Endothelial cell of umbilical vein (primary cell): ENCODE data around the gene IL9. TPM values are rescaled to one million over a fixed set of nuclear protein-coding genes. Genes with fewer than 3 reads are reported as not detected.

Source experiments
- BruUV-seq: library from RNA; stranded (reverse); fragments of 400-500 nt; replicated peaks from 2 replicates; lab custom pipeline; 2021; lab: Mats Ljungman, UMichigan
- CTCF ChIA-PET: fragments of 300-600, 350-600 bp; sonication (Branson Sonifier 250); formaldehyde crosslinking; loops from one replicate; lab custom pipeline; 2021; ENCODE audit warnings: antibody characterized with exemption, inconsistent platforms; lab: Charles Lee
- POLR2A ChIA-PET: fragments of 300-600, 350-600 bp; sonication (Branson Sonifier 250); formaldehyde crosslinking; loops from one replicate; lab custom pipeline; 2021; ENCODE audit warnings: antibody characterized with exemption, inconsistent platforms; lab: Charles Lee
- DNase-seq: peaks from one replicate; pipeline ENCODE4 v3.0.0-alpha.2; 2011; ENCODE audit warnings: low read depth, low spot score
- FAIRE-seq: peaks from 2 replicates; lab custom pipeline; 2011; peaks lifted over from hg19 to GRCh38; lab: Jason Lieb, UNC
- H2AFZ ChIP-seq: 2 replicates; pipeline ENCODE4 v1.6.0; 2012; ENCODE audit warnings: low read depth, low read length, control low read depth, inconsistent platforms
- H3K27ac ChIP-seq: 2 replicates; pipeline ENCODE4 v1.5.1; 2011; ENCODE audit warnings: low read depth, mild to moderate bottlenecking, control low read depth, low read length, moderate library complexity; ENCODE audit not compliant: insufficient read depth
- H3K27me3 ChIP-seq, 2 experiments: 2 replicates each; pipeline versions ENCODE4 v1.6.0 to v1.6.1; 2011; ENCODE audit warnings: low read length in 2 of 2, mixed read lengths in 1 of 2; ENCODE audit not compliant: control insufficient read depth in 2 of 2, insufficient read depth in 2 of 2
- H3K36me3 ChIP-seq, 2 experiments: 2 replicates in 1 of 2; 3 replicates in 1 of 2; pipeline ENCODE4 v1.5.1; 2011; ENCODE audit warnings: low read length in 2 of 2, mild to moderate bottlenecking in 1 of 2, moderate library complexity in 1 of 2; ENCODE audit not compliant: control insufficient read depth in 2 of 2, insufficient read depth in 2 of 2; ENCODE audit errors: extremely low read depth in 1 of 2
- H3K4me1 ChIP-seq: 3 replicates; pipeline ENCODE4 v1.5.1; 2011; ENCODE audit warnings: mild to moderate bottlenecking, low read length; ENCODE audit not compliant: control insufficient read depth, insufficient read depth; ENCODE audit errors: extremely low read depth
- H3K4me2 ChIP-seq: 2 replicates; pipeline ENCODE4 v1.6.1; 2011; ENCODE audit warnings: low read length, control low read depth, mixed read lengths; ENCODE audit not compliant: insufficient read depth
- H3K4me3 ChIP-seq, 3 experiments: fragments of 200-600 bp in 1 of 3; sonication (generic), shearing (Covaris generic) in 1 of 3; replicated peaks in 1 of 3; 2 replicates each; pipeline ENCODE4 v1.5.1; 2011 to 2016; ENCODE audit warnings: control low read depth in 3 of 3, low read length in 3 of 3, mild to moderate bottlenecking in 2 of 3, inconsistent platforms in 1 of 3, low read depth in 1 of 3, moderate library complexity in 1 of 3; ENCODE audit not compliant: insufficient read depth in 1 of 3
- H3K79me2 ChIP-seq: 2 replicates; pipeline ENCODE4 v1.6.0; 2012; ENCODE audit warnings: low read length, inconsistent platforms; ENCODE audit not compliant: control insufficient read depth, insufficient read depth
- H3K9ac ChIP-seq: replicated peaks from 2 replicates; pipeline ENCODE3; 2011; ENCODE audit warnings: low read length, control low read depth; ENCODE audit not compliant: insufficient read depth; ENCODE audit errors: extremely low read depth
- H3K9me1 ChIP-seq: replicated peaks from 3 replicates; pipeline ENCODE4 v1.6.0; 2011; ENCODE audit warnings: mild to moderate bottlenecking, low read length; ENCODE audit not compliant: control insufficient read depth, insufficient read depth; ENCODE audit errors: extremely low read depth
- H3K9me3 ChIP-seq: replicated peaks from 2 replicates; pipeline ENCODE4 v1.5.1; 2012; ENCODE audit warnings: low read length, inconsistent platforms; ENCODE audit not compliant: control insufficient read depth, insufficient read depth
- H4K20me1 ChIP-seq: replicated peaks from 2 replicates; pipeline ENCODE3; 2011; ENCODE audit warnings: mild to moderate bottlenecking, low read length; ENCODE audit not compliant: control insufficient read depth, insufficient read depth; ENCODE audit errors: extremely low read depth
- EZH2 ChIP-seq: IDR thresholded peaks from 2 replicates; pipeline ENCODE4 v1.6.1; 2012; ENCODE audit warnings: borderline replicate concordance, low read depth, mild to moderate bottlenecking, moderate library complexity, low read length, inconsistent platforms; ENCODE audit not compliant: severe bottlenecking
- FOS ChIP-seq: IDR thresholded peaks from 2 replicates; pipeline ENCODE4 v1.6.1; 2011; ENCODE audit warnings: mild to moderate bottlenecking, low read length, moderate library complexity, borderline replicate concordance; ENCODE audit not compliant: insufficient read depth
- GATA2 ChIP-seq: IDR thresholded peaks from 2 replicates; pipeline ENCODE4 v1.7.0; 2011; ENCODE audit warnings: low read depth, mild to moderate bottlenecking, moderate library complexity, mixed read lengths, low read length; ENCODE audit not compliant: insufficient read length, insufficient read depth
- JUN ChIP-seq: IDR thresholded peaks from 2 replicates; pipeline ENCODE4 v1.6.1; 2011; ENCODE audit warnings: borderline replicate concordance, low read depth; ENCODE audit not compliant: insufficient read length, insufficient read depth
- MYC ChIP-seq: IDR thresholded peaks from one replicate; pipeline ENCODE4 v1.6.1; 2011; ENCODE audit warnings: mild to moderate bottlenecking, low read depth, low read length
- POLR2A ChIP-seq: IDR thresholded peaks from 2 replicates; pipeline ENCODE4 v1.6.1; 2012; ENCODE audit warnings: low read depth, mild to moderate bottlenecking, control low read depth, low read length
- POLR2AphosphoS5 ChIP-seq: IDR thresholded peaks from 2 replicates; pipeline ENCODE4 v1.6.1; 2012; ENCODE audit warnings: low read depth, mild to moderate bottlenecking, control low read depth, low read length, moderate library complexity; ENCODE audit not compliant: insufficient read depth
- dilution Hi-C: fragments of 300-500 bp; cut with MboI; formaldehyde crosslinking; loops from one replicate; pipeline ENCODE4 v1.15.0; 2019; ENCODE audit warnings: low sequenced_read_pairs; ENCODE audit not compliant: extremely low pct_ligation_motif_present
- intact Hi-C: fragments of 100-400 bp; cut with micrococcal nuclease; formaldehyde crosslinking; loops from one replicate; pipeline ENCODE4 v1.10.0; 2022
- polyA plus RNA-seq, 4 experiments: library from polyadenylated mRNA; depleted of rRNA in 3 of 4; stranded (reverse) in 3 of 4; unstranded in 1 of 4; fragments of >200 nt; gene quantifications; 2 replicates each; pipeline versions ENCODE4 v1.2.1 to v1.2.3, GENCODE V29; 2011 to 2012; ENCODE audit warnings: missing spikeins in 1 of 4
- total RNA-seq: library from RNA; stranded (reverse); gene quantifications from 2 replicates; pipeline ENCODE4 v1.2.3, GENCODE V29; 2021
- TF ChIP-seq, protein P1 (sequence below): IDR thresholded peaks from 2 replicates; pipeline ENCODE4 v1.6.1; 2011; ENCODE audit not compliant: insufficient read depth, insufficient read length
- TF ChIP-seq, protein P2 (sequence below), 2 donors: IDR thresholded peaks; 1 replicate in 1 of 2; 2 replicates in 1 of 2; pipeline ENCODE4 v1.5.1; 2011; ENCODE audit warnings: low read length in 2 of 2, mild to moderate bottlenecking in 2 of 2, moderate library complexity in 2 of 2, control low read depth in 1 of 2, inconsistent platforms in 1 of 2, low read depth in 1 of 2; ENCODE audit not compliant: insufficient read depth in 1 of 2; ENCODE audit errors: extremely low read depth in 1 of 2

The IL9 gene
- total and polyA plus RNA-seq, 2 donors (not counting 3 experiments of a cell fraction or from before 2014, with no cell fraction given): not detected

DNA sequence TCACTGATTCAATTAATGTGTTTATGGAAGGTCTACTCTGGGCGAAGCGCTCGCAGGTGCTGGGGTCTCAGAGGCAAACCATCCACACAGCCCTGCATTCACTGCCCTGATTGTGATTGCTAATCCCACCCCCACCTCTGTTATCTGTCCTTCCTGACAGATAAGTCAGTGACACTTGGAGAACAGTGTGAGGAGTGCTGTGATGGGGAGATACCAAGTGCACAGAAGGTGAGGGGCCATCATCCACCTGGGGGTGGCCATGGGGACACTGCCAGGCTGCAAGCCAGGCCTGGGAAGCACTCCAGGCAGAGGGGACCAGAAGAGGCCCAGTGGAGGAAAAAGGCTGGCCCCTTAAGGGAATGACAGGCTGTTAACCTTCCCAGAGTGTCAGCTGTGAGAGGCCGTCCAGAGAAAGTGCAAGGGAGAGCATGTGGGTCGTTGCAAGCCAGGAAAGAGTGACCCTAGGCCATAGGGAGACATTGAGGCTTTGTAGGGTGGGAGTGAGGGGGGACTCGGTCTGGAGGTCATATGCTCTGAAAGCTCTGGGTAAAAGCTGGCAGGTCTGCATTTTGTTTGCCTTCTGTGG, 18.0 kb downstream of the IL9 start:
- no peak for DNase-seq
- H3K9me3 ChIP-seq: no peaks in the 10 kb centered on the region
- dilution Hi-C loops (no loop called here), intact Hi-C loops (no loop called here)
- H3K36me3 ChIP-seq: no peaks in the 10 kb centered on the region
- no peaks in the 10 kb centered on the region for H4K20me1 ChIP-seq
- no peaks in the 10 kb centered on the region for H3K4me1 ChIP-seq
- FAIRE-seq: no peak
- H3K4me3 ChIP-seq: no peak overlapping the region
- H3K79me2 ChIP-seq: no peaks in the 10 kb centered on the region
- H3K27me3 ChIP-seq: peaks cover 0 to 3% of the 10 kb centered on the region in 2 experiments
- BruUV-seq: no TSS peak
- ChIA-PET POLR2A (no interaction called here), CTCF (no interaction called here)
- no peaks in the 10 kb centered on the region for H3K9me1 ChIP-seq
- H3K27ac ChIP-seq: no peak overlapping the region
- TF ChIP-seq, protein P1, sequence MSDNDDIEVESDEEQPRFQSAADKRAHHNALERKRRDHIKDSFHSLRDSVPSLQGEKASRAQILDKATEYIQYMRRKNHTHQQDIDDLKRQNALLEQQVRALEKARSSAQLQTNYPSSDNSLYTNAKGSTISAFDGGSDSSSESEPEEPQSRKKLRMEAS: no peak
- no peak for TF ChIP-seq POLR2A
- no peak for TF ChIP-seq MYC
- no peak for TF ChIP-seq GATA2
- H3K9ac ChIP-seq: no peak overlapping the region
- no peak overlapping the region for H2AFZ ChIP-seq
- H3K4me2 ChIP-seq: no peak overlapping the region

DNA sequence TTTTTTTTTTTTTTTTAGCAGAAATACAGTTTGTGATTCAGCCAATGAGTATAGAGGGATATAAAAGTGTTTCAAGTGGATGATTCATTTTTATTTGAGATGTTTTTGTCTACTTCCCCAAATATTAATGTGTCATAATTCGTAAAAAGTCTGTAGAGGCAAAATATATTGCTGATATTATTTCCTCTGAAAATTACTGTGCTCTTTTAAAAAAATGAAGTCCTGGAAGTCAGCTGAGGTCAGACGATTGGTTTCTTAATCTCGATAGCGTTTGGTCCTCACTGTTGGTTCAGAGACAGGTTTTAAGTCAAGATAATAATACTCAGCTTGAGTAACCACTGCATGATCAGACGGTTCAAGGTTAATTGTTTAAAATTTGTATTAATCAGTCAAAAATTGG, 19.5 kb downstream of the IL9 start:
- H3K36me3 ChIP-seq: no peaks in the 10 kb centered on the region
- H3K9me3 ChIP-seq: no peaks in the 10 kb centered on the region
- ChIA-PET CTCF (interaction anchor here (1.9 kb wide), 1 partner anchor 69 kb away, joined by 6 read pairs; no protein-coding TSS in a partner anchor), POLR2A (no interaction called here)
- no peak overlapping the region for H3K4me3 ChIP-seq
- H3K27me3 ChIP-seq: no peaks in the 10 kb centered on the region
- no peak overlapping the region for H3K9ac ChIP-seq
- no peaks in the 10 kb centered on the region for H3K79me2 ChIP-seq
- no peak for FAIRE-seq
- intact Hi-C loops: no loop called here
- H3K4me2 ChIP-seq: no peak overlapping the region
- no peaks in the 10 kb centered on the region for H4K20me1 ChIP-seq
- no peak for TF ChIP-seq GATA2
- no peak for TF ChIP-seq POLR2AphosphoS5
- no peak for TF ChIP-seq FOS
- no peak for TF ChIP-seq MYC
- no peak for TF ChIP-seq JUN
- TF ChIP-seq EZH2: no peak
- TF ChIP-seq, protein P2, sequence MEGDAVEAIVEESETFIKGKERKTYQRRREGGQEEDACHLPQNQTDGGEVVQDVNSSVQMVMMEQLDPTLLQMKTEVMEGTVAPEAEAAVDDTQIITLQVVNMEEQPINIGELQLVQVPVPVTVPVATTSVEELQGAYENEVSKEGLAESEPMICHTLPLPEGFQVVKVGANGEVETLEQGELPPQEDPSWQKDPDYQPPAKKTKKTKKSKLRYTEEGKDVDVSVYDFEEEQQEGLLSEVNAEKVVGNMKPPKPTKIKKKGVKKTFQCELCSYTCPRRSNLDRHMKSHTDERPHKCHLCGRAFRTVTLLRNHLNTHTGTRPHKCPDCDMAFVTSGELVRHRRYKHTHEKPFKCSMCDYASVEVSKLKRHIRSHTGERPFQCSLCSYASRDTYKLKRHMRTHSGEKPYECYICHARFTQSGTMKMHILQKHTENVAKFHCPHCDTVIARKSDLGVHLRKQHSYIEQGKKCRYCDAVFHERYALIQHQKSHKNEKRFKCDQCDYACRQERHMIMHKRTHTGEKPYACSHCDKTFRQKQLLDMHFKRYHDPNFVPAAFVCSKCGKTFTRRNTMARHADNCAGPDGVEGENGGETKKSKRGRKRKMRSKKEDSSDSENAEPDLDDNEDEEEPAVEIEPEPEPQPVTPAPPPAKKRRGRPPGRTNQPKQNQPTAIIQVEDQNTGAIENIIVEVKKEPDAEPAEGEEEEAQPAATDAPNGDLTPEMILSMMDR (IDR thresholded peaks at IDR 0.05; ENCODE audit: extremely low read depth in 1 of 2, insufficient read depth in 1 of 2, low read depth in 1 of 2, low read length in 2 of 2): no peak
- no peak for TF ChIP-seq POLR2A
- TF ChIP-seq, protein P1: no peak
- BruUV-seq: no TSS peak
- H2AFZ ChIP-seq: no peak overlapping the region
- no peak for DNase-seq
- no peaks in the 10 kb centered on the region for H3K9me1 ChIP-seq
- H3K4me1 ChIP-seq: no peaks in the 10 kb centered on the region
- H3K27ac ChIP-seq: no peak overlapping the region
- dilution Hi-C loops: no loop called here
